GM18526 (cell line): Measurements from ENCODE around the gene AJAP1.

Experiments
- POLR2A ChIP-seq: IDR thresholded peaks from 3 replicates; pipeline ENCODE4 v1.6.1; 2011; ENCODE audit not compliant: insufficient read length; ENCODE audit errors: extremely low read depth

Gene AJAP1

DNA sequence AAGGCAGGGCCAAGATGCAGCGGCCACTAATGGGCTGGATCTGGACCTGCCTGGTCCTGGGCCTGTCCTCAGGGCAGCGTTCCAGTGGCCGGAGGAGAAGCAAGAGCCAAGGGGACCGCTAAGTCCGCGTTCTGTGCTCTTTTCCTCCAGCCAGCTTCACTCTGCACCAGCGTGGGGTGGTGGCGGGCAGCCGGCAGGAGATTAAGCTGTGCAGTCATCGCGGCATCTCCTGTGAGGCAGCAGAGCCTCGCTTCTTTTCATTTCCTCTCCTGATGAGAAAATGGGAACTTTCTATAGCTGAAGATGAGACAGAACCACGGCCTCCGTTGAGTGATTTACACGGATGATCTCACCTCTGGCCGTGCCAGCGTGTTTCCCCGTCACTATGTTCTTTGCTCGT lies 43.4 kb downstream of the AJAP1 start:
- no peak for TF ChIP-seq POLR2A

DNA sequence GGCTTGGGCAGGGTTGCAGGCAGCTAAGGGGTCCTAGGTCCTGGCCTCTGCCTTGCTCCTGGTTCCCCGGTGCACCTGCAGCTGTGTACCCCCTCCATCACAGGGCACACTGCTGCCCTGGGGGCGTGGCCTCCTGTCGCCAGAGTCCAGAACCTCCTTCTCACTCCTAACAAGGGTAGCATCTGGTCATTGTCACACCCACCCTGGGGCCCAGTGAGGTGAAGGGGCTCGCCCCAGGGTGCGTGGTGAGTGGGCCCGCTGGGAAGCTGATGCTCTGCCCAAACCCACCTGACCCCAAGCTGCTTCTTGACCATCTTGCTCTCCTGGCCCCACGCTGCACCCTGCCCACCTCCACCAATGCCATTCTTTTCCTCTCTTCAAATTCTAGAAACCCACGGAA lies 44.5 kb downstream of the AJAP1 start:
- no peak for TF ChIP-seq POLR2A

DNA sequence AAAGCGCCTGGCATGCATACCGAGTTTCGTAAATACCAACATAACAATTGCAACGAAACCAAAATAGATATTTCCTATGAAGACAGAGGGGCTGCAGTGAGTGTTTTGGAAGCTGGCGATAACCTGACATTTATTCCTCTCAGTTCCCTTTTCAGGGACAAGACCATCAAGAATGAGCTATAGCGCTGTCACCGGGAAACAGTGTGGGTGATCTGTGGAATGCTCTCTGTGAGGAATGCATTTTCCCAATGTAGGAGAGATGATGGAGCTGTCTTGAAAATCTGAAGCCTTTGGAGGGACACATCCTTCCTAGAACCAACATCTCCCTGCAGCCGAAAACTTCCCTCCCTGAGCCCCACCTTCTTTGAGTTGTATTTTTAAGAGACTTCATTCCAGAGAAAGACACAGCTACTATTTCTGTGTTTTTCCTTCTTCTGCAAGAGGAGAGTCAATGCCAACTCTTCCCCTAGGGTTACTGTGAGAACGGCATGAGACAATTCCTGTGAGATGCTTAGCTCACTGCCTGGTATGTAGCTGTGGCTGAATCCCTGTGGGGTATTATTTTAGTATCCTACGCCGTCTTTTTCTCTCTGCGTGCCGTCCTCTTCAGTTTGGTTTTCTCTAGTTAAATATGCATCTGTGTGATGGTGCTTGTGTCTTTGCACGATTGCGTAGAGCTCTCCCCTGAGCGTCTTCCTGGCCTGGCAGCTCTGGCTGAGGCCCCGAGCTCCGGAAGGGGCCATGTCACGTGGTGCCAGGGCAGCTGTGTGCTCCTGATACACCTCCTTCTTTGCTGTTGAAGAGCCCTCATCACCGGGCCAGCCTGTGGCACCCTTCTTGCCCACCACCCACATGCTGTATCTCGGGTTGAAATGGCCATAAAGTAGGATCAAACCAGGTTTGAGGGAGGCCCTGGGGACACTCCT lies 45.2 kb downstream of the AJAP1 start:
- no peak for TF ChIP-seq POLR2A

DNA sequence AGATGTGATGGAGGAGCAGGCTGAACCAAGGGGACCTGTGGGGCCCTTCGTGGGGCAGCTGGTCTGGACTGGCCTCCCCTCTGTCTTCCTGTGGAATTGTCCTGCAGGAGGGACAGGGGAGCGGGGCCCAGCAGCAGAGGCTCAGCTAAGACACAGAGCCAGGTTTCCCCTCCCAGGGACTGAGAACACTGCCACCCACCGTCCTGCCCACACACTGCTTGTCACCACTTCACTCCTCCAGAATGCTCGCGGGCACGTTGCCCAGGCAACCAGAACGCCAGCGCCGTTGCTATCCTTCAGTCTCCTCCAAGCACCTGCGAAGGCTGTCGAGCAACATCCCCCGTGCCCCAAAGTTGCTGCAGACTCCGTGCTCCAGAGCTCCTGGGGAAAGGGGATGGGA lies 46.4 kb downstream of the AJAP1 start:
- no peak for TF ChIP-seq POLR2A

DNA sequence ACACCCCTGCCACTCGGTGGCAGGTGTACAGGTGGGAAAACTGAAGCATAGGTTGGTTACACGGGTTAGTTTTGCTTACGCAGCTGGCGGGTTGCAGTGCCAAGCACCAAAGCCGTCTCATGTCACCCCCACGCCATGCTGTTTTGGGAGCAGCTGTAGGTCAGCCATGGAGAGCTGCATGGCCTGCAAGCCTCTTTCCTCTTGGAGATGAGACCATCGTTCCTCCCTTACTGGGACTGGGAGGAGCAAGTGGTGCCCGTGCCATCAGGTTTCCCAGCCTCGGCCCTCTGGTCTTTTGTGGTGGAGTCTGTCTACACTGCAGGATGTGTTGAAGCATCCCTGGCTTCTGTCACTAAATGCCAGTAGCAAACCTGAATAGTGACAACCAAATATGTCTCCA lies 46.9 kb downstream of the AJAP1 start:
- TF ChIP-seq POLR2A: no peak

DNA sequence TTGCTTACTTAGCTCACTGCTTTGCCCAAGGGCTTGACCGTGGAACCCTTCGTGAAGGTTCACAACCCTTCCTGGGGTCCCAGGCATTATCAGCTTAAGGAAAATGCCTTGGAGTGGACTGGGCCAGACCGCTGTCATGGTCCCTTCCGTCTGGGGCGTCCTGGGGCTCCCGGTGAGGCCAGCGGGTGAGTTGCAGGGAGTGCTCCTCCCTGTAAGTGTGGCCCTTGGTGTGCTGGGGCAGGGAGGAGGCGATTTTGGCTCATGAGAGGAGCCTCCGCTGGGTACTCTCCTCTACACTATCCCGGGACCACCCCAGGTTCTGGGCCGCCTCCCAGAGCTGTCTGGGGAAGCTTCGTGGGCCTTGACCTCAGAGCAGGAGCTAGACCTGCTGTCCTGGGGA lies 48.1 kb downstream of the AJAP1 start:
- TF ChIP-seq POLR2A: no peak

DNA sequence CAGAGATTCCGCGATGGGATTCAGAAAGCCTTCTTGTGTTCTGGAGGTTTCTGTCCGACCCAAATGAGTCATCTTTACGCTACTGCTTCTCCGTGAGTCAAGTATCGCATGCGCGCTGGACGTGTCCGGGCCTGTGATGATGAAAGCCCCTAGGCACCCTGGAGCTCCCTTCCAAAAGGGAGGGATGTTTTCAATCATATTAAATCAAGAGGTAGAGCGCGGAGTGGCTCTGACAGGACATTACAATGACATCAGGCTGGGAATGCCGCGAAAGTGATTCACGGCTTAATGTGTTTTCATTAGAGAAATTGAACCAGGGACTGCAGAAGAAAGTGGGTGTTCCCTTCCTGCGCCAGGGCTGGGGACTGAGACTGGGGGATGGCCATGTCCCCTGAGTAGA lies 48.5 kb downstream of the AJAP1 start:
- TF ChIP-seq POLR2A: no peak

DNA sequence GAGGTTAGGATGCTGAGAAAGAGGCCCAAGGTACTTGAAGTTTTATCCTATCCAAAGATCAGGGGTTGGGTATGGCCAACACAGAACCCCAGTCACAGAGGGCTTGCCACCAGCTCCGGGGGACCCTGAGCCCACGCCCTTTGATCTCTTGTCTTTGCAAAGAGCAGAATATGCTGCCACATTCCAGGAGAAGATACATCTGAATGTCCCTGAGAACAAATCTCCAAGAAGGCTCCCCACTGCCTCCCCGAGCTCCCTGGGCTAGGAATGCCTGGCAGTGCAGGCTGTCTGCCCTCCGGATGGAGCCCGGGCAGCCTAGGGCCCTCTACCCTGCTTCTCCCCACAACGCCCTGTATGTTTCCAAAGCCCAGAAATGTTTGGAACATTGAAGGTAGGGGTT lies 49.2 kb downstream of the AJAP1 start:
- TF ChIP-seq POLR2A: no peak

DNA sequence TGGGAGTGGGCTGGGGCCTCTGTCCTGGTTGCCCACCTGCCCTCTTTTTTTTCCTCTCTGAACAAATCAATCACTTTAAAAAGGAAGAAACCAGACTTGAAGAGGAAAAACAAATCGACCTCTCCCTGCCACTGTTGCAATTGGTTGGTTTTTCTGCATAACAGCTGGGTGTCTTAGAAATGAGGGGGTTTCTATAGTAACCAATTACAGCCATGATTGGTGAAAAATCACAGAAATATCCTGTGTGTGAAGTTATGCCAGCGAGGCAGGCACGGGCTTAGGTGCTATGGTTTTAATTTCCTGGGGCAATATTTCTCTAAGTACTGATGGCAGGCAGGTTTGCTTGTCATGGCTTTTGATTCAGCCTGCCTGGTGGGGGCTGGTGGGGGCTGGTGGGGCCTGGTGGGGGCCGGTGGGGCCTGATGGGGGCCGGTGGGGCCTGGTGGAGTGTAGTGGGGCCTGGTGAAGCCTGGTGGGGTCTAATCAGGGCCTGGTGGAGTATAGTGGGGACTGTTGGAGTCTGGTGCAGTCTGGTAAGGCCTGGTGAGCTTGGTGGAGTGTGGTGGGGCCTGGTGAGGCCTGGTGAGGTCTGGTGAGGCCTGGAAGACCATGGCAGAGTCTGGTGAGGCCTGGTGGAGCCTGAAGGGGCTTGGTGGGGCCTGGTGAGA lies 54.6 kb downstream of the AJAP1 start:
- no peak for TF ChIP-seq POLR2A

DNA sequence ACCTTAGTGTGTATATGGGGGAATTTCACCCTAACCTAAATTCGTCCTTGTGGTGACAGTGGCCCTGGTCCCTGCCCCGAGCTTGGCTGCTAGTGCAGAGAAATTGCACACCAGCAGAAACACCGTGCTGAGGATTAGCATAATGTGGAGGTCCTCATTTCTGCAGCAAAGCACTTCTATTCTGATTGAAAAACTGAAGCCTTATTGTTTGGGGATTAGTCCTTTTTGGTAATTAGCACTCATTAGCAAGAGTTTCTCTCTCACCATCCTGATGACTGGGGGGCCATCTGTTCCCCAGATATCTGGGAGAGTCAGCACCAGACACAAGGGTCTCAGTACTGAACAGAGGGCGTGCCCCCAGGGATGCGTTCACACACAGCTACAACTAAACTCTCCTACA lies 55.2 kb downstream of the AJAP1 start:
- no peak for TF ChIP-seq POLR2A

DNA sequence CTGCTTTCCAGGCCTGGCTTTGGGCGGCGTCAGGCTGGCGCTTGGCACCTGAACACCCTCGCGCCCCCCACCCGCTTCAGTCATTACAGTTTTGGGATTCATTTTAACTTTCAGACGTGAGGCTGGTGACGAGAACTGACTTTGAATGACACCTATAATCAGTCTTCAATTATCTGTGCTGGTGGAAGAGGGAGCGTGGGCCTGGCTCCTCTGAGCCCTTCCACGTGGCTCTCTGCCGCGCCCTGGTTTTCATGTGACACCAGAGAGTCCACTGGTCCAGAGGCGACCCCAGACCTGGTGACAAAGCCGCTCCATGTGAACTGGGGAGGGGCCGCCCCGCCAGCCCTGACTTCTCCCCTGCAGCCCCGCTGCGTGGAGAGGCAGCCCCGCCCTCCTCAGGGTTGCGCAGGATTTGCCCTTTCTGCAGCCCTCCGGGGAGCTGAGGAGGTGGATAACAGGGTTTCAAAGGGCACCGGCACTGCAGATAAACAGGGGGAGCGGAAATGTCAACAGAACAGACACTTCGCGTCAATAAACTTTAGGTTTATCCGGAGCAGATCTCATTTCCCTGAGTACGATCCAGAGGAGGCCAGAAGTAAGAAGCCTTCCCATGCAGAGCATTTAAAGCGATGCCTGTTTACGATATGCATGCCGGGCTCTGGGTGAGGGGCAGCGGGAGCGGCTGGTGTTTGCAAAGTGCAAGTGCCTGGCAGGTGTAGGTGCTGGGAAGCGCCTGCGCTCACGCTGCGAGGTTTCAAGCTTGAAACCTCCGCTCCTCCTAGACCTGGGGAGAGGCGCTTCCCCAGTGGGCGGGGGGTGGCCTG lies 56.4 kb downstream of the AJAP1 start:
- TF ChIP-seq POLR2A: no peak

DNA sequence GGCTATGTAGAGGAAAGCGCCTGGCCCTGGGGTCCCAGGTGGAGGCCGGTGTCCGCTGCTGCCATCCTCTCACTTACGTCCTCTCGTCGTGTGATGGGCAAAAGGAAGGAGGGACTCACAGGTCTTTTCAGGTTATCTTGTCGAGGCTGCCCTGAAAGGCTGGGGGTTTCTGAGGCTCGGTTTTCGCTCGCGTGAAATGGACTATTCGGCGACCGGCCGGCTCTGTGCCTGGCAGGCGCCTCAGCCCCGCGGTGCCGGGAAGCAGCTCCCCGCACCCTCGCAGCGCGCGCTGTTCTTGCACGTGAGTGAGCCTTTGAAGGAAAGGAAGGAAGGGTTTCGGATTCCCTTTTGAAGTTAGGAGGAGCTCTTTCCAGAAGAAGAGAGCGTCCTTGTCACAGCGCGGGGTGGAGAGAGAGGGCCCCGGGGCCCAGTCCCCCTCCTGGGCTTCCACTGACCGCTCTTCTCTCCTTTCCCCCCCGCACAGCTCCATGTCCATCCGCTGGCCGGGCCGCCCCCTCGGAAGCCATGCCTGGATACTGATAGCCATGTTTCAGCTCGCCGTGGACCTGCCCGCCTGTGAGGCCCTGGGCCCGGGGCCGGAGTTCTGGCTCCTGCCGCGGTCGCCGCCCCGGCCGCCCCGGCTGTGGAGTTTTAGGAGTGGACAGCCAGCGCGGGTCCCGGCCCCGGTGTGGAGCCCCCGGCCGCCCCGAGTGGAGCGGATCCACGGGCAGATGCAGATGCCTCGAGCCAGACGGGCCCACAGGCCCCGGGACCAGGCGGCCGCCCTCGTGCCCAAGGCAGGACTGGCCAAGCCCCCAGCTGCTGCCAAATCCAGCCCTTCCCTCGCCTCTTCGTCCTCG lies 57.2 kb downstream of the AJAP1 start:
- TF ChIP-seq POLR2A: no peak

DNA sequence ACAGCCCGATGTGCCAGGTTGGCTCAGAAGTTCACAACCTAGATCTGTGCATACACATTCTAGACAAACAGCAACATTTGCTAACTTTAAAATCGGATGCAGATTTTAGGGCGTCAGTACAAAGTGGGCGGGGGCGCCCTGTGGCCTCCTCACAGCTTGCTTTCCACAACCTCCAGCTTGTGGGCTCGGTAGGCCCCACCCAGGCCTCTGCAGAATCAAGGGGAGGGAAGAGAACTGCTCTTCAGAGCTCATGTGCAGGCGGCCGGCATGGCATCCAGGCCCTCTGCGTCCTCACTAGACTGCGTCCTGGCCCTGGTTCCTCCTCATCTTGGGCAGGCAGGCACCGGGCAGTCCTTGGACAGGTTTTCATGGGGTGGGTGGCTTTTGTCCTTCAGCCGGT lies 59.3 kb downstream of the AJAP1 start:
- no peak for TF ChIP-seq POLR2A

DNA sequence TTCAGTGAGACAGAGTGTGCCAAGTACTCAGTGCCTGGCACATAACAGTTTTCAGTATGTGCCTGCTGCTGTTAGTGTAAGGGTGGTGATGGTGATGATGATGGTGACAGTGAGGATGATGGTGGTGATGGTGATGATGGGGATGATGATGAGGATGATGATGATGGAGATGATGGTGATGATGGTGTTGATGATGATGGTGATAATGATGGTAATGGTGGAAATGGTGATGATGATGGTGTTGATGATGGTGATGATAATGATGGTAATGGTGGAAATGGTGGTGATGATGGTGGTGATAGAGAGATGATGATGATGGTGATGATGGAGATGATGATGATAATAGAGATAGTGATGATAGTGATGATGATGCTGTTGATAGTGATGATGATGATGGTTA lies 62.0 kb downstream of the AJAP1 start:
- no peak for TF ChIP-seq POLR2A

DNA sequence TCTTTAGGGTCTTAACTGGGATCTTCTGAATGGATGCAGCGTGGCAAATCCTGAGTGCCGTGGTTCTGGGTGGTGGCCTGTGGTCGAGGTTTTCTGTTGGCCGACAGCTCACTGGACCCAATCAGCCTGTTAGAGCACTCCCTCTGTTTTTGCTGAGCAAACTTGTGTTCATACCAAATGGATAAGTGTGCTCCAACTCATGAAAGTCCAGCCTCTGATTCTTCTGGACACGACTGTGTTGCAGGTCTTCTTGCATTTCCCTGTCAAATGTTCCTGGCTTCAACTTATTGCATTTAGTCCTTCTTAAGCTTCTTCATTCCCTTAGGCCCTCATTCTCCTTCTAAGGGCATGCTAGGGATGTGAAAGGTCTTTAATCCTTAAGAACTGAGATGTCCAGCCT lies 63.7 kb downstream of the AJAP1 start:
- TF ChIP-seq POLR2A: no peak
